Stomach smooth muscle (tissue), 2 donors: ENCODE measurements around the gene NANOS1.
A peak's percentile ranks its signal among the peaks of the same experiment; 100 is the strongest.

Experiments
- H3K27ac ChIP-seq: one replicate; pipeline ENCODE4 v1.7.0; 2013; ENCODE audit warnings: mild to moderate bottlenecking, low read length, inconsistent platforms
- H3K27me3 ChIP-seq, 2 donors: one replicate each; pipeline ENCODE4 v1.7.0; 2013; ENCODE audit warnings: low read length in 2 of 2; ENCODE audit not compliant: insufficient read depth in 2 of 2, control insufficient read depth in 1 of 2
- H3K36me3 ChIP-seq, 2 donors: one replicate each; pipeline ENCODE4 v1.7.0; 2013; ENCODE audit warnings: low read length in 2 of 2; ENCODE audit not compliant: control insufficient read depth in 2 of 2, insufficient read depth in 2 of 2
- H3K4me1 ChIP-seq: one replicate; pipeline ENCODE4 v1.7.0; 2013; ENCODE audit warnings: low read length; ENCODE audit not compliant: control insufficient read depth, insufficient read depth
- H3K4me3 ChIP-seq, 2 donors: one replicate each; pipeline ENCODE4 v1.7.0; 2013; ENCODE audit warnings: low read length in 2 of 2
- H3K9ac ChIP-seq, 2 donors: one replicate each; pipeline ENCODE4 v1.7.0; 2013; ENCODE audit warnings: low read length in 2 of 2, mild to moderate bottlenecking in 1 of 2
- H3K9me3 ChIP-seq, 2 donors: one replicate each; pipeline ENCODE4 v1.7.0; 2013; ENCODE audit warnings: low read length in 2 of 2; ENCODE audit not compliant: control insufficient read depth in 2 of 2
- donor health status: healthy.
- donor health status: Pancreatic carcinoma.

The NANOS1 gene

GRCh38 chr10:118992496-118992895 lies 37.0 kb upstream of the NANOS1 start:
- peaks cover 0 to 3% of the 10 kb centered on the region in 2 donors for H3K9me3 ChIP-seq
- no peaks in the 10 kb centered on the region for H3K36me3 ChIP-seq
- no peak overlapping the region for H3K27ac ChIP-seq
- H3K27me3 ChIP-seq = no peaks in the 10 kb centered on the region
- H3K4me3 ChIP-seq = no peak overlapping the region
- H3K4me1 ChIP-seq = no peaks in the 10 kb centered on the region
- no peak overlapping the region for H3K9ac ChIP-seq

DNA sequence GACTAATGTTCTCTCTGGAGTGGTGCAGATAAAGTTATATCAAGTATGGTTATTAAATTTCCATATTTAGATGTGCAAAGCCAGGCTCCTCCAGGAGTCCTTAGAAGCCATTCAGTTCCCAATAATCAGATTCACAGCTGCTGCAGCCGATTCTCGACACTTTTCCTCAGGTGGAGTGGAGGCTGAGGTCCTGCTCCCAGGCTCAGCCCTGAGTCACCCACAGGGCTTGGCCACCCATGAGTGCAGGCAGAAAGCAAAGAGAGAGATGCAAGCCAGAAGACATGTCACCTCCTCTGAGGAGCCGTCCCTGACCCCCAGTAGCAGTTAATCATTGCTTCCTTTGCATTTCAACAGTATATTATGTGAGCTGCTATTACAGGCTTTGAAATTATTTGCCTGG lies 36.3 kb upstream of the NANOS1 start:
- Histone ChIP-seq H3K36me3 (no peaks in the 10 kb centered on the region), H3K4me1 (no peaks in the 10 kb centered on the region), H3K27ac (no peak overlapping the region), H3K27me3 (no peaks in the 10 kb centered on the region), H3K9me3 (peaks cover 0 to 3% of the 10 kb centered on the region in 2 donors), H3K4me3 (no peak overlapping the region), H3K9ac (no peak overlapping the region)

DNA sequence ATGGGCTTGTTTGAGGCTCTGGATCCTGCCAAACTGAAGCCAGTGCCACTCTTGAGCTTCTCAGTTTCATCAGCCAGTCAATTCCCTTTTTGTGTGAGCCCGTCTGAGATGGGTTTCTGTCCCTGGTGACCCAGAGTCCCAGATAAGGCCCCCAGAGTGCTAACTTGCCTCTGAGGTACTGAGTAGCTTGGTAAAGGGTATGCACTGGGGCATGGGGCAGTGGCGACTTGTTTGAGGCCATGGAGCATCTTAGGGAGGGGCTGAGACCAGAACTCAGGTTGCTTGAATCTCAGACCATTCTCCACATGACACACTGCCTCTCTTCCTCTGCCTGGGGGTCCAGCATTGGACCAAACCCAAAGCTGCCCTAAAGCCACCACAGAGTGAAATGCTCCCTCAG lies 35.2 kb upstream of the NANOS1 start:
- Histone ChIP-seq H3K4me1 (no peaks in the 10 kb centered on the region), H3K36me3 (no peaks in the 10 kb centered on the region), H3K27me3 (no peaks in the 10 kb centered on the region), H3K9me3 (no peaks in the 10 kb centered on the region), H3K9ac (no peak overlapping the region), H3K4me3 (no peak overlapping the region), H3K27ac (no peak overlapping the region)

GRCh38 chr10:118995739-118996138 lies 33.8 kb upstream of the NANOS1 start:
- Histone ChIP-seq H3K9me3 (no peaks in the 10 kb centered on the region), H3K4me3 (no peak overlapping the region), H3K36me3 (no peaks in the 10 kb centered on the region), H3K27me3 (no peaks in the 10 kb centered on the region), H3K9ac (no peak overlapping the region), H3K27ac (no peak overlapping the region), H3K4me1 (no peaks in the 10 kb centered on the region)

DNA sequence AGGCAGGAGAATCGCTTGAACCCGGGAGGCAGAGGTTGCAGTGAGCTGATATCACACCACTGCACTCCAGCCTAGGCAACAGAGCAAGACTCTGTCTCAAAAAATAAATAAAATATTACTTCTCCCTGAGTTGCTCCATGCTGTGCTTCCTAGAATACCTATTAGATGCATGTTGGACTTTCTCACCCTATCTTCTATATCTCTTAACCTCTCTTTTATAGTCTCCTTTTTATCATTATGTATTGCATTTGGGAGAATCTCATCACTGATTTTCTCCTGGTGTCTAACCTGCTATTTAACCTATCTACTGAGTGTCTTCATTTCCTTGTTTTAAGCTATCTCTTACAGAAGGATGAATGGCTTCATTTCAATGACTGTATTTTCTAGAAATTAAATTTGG lies 32.1 kb upstream of the NANOS1 start:
- Histone ChIP-seq H3K4me3 (no peak overlapping the region), H3K9ac (no peak overlapping the region), H3K9me3 (no peaks in the 10 kb centered on the region), H3K27ac (no peak overlapping the region), H3K36me3 (no peaks in the 10 kb centered on the region), H3K27me3 (no peaks in the 10 kb centered on the region), H3K4me1 (no peaks in the 10 kb centered on the region)

DNA sequence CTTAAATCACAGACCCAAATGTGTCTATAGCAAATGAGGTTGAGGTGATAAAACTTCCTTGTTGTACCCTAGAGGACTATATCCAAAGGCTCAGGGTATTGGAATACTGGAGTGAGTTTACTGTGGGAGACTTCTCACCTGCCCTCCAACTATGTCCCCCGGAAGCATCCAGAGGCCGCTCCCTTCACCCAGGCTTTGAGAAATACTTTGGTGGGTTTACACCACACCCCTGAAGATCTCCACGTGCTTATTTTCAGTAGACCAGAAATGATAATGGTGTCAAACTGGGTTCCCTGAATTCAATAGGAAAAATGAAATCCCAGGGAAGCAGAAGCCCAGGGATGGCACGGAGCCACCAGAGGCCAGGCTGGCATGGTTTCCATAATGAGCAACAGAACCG lies 31.3 kb upstream of the NANOS1 start:
- Histone ChIP-seq H3K4me1 (no peaks in the 10 kb centered on the region), H3K27ac (no peak overlapping the region), H3K36me3 (no peaks in the 10 kb centered on the region), H3K9me3 (no peaks in the 10 kb centered on the region), H3K27me3 (no peaks in the 10 kb centered on the region), H3K9ac (no peak overlapping the region), H3K4me3 (no peak overlapping the region)

DNA sequence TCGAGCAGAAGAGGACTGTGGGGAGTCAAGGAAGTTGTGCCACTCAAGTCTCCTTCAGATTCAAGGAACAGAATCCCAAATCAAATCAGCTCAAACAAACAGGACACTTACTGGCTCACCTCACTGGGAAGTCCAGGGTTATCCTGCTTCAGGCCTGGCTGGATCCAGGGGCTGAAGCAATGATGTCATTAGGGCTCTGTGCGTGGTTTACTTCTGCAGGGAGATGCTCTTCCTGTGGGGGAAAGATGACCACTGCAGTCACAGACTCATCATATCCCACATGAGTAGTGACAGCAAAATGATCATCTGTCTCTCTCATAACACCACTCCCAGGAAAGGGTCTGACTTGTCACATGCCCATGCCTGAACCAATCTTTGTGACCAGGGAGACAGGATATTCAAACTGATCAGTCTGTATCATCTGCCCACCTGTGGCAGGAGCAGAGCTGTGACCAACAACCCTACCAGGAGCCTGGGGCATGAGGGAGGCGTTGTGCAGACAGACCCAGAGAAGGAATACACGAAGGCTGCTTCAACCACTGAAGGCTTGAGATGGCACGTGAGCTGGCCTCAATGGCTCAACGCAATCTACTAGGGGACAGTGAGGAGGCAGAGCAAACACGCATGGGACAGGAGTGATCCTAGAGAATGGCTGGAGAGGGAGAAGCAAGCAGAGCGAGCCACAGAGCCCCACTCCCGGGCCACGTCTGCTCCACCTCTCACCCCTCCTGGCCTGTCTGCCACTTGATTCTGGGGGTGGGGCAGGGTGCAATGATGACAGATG lies 27.6 kb upstream of the NANOS1 start:
- H3K9ac ChIP-seq = no peak overlapping the region
- no peak overlapping the region for H3K4me3 ChIP-seq
- H3K4me1 ChIP-seq = peaks cover 8% of the 10 kb centered on the region
- no peaks in the 10 kb centered on the region for H3K9me3 ChIP-seq
- H3K27ac ChIP-seq = no peak overlapping the region
- H3K36me3 ChIP-seq = no peaks in the 10 kb centered on the region
- H3K27me3 ChIP-seq = no peaks in the 10 kb centered on the region

DNA sequence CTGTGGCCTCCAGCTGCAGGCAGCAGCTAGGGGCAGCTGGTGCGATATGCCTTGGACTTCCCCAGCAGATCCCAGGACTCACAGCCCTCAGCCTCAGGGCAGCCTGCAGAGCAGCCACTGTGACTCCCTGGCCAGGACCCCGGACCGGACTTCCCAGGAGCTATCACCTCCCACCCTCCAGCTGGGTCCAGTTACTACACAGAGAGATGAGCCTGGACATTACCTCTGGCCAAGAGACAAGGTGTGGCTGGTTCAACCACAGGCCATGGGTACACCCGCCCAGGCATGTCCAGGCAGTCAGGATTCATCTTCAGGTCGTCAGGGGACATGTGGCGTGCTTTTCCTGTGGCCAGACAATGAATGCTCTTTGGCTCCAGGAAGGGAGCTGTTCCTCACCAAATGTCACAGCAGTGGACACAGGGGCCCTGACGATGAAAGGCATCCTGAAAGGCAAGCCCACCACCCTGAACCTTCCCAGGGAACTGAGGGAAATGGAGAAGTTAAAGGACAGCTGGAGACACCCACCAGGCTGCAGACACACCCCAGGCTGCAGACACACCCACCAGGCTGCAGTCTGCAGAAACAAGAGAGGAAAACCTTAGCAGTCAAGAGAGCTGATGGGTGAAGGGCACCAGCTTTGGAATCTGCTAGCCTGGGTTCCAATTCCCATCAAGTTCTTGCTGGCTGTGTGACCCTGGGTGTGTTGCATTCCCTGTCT lies 25.8 kb upstream of the NANOS1 start:
- H3K27me3 ChIP-seq = no peaks in the 10 kb centered on the region
- H3K9me3 ChIP-seq = no peaks in the 10 kb centered on the region
- H3K27ac ChIP-seq = no peak overlapping the region
- H3K9ac ChIP-seq = no peak overlapping the region
- H3K4me1 ChIP-seq = peaks cover 9% of the 10 kb centered on the region
- H3K4me3 ChIP-seq = no peak overlapping the region
- no peaks in the 10 kb centered on the region for H3K36me3 ChIP-seq

- Histone ChIP-seq H3K36me3 (no peaks in the 10 kb centered on the region), H3K4me1 (peaks cover 9% of the 10 kb centered on the region), H3K9ac (no peak overlapping the region), H3K9me3 (no peaks in the 10 kb centered on the region), H3K27me3 (no peaks in the 10 kb centered on the region), H3K27ac (no peak overlapping the region), H3K4me3 (no peak overlapping the region)
Measured at GRCh38 chr10:119005362-119006043, 24.0 kb upstream of the NANOS1 start.

DNA sequence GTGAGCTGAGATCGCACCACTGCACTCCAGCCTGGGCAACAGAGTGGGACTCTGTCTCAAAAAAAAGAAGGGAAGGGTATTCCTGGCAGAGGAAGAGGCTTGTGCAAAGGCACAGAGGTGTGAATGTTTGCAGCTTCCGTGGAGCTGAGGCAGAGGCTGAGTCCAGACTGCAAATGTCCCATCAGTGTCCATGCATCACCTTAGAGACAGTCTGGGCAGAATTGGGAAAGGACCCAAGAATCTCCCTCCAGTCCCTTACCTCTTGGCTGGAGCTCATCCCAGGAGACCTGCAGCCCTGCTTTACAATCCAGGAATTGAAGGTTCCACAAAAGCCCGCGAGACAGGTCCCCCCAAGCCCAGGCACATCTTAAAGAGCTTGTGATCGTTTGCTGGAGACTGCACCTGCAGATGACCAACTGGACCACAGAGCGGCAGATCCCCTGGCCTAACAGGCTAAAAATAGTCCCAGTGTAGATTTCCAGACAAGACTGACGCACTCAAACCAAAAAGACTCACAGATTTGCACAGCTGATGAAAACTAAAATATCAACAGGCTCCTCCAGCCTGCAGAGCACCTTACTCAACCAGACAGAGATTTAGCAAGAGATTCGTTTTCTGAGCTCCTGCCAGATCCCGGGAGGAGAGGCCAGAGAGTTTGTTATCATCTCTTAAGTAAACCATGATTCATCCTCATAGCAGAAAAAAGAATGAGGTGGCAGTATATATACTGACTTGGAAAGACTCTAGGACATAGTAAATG lies 22.9 kb upstream of the NANOS1 start:
- Histone ChIP-seq H3K9ac (no peak overlapping the region), H3K4me3 (peak overlapping the region; percentile 12 to 29), H3K4me1 (peaks cover 9% of the 10 kb centered on the region), H3K27ac (no peak overlapping the region), H3K9me3 (no peaks in the 10 kb centered on the region), H3K36me3 (no peaks in the 10 kb centered on the region), H3K27me3 (no peaks in the 10 kb centered on the region)
